HG03060 (cell line): ENCODE results near the gene COL4A1.
"Not testable (repeated sequence)": the region's sequence is repeated elsewhere in the genome, so short reads cannot be mapped to it uniquely, and the experiment has no call there.

Source experiments
- ATAC-seq: cut with Tn5 transposase; IDR thresholded peaks from one replicate; pipeline ENCODE4 v1.9.1; 2021; ENCODE audit warnings: low read depth, moderate number of reproducible peaks; ENCODE audit not compliant: unreplicated experiment

Gene COL4A1

DNA sequence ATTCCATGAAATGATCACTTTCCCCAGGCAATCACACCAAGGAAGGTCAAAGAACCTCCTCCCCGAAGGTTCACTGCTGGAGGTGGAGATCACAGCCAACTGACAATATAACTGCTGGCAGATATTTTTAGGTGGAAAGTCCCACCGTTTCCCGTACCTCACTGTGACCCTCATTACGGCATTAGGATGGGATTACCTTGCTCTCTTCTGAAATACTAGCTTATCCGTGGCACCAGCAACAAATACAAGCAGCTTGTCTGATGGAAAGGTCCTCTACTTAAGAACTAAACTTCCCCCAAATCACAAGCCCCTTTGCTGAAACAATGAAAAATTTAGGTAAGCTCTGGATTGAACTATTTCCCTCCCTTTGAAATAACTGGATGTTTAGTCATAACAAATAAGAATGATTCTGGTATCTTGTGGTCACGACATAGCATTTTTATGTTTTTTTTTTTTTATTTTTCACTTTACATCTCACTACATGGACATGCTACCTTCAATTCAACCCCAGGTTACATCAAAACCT lies 178.9 kb downstream of the COL4A1 start:
- no peak for ATAC-seq

DNA sequence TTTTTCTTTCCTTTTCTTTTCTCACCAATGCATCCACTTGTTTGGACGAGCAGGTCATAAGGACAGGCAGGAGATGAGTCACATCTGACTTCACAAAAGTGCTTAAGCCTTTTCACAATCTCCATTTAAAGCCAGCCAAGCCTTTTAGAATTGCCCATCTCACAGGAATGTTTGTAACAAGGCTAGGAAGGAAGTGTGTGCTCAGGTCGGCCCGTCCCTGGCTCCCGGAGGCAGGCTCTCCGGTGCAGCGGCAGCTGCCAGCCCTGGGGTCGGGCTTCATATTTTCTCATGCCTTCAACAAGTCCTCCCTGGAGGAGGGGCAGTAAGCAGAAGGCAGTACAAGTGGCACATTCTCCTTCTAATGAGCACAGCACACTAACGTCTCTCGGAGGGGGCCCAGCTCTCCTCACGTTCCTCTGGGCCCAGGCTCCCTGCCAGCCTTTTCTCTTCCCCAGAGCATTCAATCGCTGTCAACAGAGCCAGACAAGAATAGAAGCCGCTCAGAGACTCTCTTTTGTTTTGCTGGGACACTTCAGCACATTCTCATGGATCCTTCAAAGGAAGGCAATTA lies 180.5 kb downstream of the COL4A1 start:
- ATAC-seq: no peak

DNA sequence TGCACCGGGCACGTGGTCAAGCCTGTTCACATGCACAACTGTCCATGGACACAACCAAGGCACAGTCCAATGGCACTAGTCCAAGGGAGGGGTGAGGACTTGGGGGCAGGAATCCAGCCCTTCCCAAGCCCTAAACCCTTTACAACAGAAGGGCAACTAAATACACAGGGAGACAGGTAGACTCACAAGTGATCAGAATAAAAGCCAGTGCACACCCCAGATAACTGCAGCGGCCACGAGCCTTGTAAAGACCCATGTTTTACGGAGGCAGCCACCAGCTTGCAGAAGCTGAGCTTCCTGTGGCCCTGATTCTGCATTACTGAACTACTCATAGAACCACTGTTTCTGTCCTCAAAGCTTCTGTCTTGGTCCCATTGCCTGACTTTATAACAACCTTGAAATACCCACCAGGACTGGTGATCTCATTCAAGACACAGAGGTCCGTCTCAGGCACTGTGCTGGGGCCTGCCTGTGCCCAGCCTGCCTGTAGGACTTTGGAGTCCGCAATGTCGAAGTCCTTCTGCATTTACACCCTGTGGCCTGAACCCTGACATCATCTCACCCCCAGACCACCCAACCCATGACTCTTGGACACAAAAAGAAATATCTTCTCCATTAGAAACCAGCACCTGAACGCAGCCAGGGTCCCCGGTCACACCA lies 181.2 kb downstream of the COL4A1 start:
- ATAC-seq: no peak

DNA sequence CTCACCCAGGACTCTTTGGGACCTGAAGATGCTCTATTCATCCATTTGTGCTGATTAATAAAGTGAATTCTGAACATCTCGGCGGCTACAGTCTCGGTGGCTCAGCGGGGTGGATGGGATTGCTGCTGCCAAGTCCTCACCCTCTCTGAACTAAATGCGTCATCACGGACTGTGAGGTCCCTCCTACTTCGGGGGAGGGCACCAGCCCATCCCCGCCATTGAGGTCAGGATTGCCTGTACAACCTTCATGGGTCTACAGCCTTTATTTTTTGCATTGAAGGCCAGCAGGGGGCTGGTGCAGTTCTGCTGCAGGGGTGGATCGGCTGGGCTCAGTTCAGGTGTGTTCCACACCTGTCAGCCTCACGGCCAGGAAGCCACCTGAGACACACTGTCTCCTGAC lies 181.8 kb downstream of the COL4A1 start:
- no peak for ATAC-seq

DNA sequence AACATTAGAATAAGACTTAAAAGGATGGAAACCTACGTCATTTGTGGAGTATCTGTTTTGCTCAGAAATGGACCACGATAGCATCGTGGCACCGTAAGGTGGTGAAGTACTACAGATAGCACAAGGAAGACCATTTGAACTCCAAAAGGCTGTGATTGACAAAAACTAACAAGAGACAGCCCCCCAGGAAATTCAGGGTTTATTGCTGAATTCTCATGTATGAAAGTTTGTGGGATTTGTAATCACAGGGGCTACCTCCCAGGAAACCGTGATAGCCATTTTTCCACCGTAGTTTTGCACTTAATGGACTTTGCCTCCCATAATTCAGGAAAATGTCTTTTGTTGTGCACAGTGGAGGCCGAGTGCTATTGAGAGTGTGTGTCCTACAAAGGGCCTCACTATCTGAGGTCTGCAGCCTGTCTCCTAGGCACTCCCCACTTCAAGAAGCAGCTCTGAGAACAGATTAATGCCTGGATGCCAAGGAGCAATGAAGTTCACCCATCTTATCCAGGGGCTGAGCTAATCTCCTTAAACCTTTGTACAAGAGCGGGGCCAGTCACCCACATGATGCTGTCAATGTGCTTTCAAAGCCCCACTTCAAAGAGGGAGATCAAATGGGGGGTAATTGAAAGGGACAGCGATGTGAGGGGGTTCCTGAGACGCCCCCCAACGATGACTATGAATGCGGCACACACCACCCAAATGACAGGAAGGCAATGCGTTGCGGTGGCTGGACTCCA lies 182.6 kb downstream of the COL4A1 start:
- no peak for ATAC-seq

DNA sequence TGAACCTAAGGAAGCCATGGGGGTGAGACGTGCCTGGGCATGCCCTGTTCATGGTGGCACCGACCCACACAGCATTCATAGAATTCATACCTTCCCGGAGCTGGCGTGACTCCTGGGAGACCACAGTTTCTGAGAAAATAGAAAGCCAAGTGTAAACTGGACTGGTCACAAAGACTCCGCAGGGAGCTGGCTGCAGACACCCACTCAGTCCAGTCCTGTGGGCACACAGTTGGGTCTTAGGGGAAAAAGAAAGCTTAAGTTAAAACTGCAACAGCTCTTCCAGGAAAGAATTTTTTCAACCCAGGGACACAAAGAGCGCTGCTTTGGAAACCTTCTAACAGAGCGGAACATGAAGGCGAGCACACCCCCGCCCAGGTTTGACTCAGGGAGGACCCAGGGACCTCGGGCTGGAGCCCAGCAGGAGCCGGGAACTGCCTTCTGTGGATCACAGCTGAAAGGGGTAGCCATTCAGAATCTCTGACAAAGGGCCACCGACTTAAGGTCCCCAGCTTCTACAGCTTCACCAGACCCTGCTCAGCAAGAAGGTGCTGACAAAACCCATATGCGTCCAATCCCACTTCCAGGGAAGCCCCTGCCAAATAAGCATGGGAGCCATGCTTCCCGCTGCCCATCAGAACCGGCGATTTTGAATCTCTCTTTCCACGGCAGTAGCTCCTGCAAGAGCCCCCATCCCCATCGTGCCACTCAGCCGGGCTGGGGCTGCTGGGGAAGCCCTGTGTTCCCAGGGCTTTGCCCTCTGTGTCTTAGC lies 183.7 kb downstream of the COL4A1 start:
- no peak for ATAC-seq

DNA sequence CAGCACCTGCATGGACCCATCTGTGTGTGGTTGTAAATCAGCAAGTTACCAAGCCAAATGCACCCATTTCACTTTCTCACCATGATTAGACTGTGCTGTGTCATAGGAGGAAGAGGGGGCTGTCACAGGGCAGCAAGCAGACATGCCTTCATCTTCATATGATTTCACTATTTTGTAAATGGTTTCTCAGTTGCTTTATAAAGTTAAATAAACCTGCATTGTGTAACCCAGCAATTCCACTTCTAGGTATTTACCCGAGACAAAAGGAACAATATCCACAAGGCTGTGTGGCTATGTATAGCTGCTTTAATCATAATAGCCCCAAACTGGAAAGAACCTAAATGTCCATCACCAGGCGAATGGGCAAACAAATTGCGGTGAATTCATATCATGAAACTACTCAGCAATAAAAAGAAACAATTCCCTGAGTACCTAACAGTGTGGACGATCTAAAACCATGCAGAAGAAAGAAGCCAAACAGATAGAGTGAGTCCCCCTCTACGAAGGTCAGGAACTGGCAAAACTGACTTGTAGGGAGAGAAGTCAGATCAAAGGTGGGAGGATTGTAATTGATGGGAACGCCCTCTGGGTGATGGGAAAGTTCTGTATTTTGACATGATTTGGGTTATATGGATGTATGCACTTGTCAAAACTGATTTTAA lies 185.4 kb downstream of the COL4A1 start:
- ATAC-seq: no peak

DNA sequence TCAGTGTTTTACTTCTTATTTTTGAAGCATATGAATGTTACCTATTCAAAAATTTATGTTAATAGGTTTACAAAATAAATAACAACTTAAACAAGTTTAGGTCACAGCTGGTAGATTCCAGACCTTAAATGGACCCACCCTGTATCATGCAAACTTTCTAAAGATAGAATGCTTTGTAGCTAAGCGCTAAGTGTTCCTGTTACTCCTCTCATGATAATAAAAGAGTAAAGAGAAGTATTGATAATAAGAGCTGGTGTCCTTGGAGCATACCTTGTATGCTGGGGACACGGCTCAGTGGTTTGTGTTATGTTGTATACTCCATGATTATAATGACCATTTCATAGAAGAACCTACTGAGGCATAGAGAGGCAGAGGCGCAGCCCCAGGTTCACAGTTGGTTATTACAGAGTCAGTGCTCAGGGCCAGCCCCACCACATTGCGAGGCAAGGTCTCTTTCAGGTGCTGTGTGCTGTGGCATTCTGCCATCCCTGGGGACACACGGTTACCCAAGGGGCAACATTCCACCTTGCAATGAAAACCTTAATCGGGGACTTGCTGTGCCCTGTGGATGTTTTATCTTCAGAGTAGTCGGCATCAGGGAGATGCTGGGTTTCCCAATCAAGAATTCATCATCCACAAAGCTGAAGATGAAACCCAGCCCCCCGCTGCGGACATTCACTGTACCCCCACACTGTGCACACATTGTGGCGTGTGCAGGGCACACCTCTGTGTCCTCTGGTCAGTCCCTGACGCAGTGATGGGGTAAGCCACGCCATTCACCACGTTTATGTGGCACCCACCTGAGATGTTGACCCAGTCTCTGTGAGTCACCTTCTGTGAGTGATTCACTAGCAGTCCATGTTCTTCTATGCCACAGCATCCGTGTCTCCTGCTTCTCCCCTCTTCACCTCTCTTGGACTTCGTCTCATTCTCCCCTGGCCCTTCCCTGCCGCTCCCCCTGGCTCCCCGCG lies 186.7 kb downstream of the COL4A1 start:
- no peak for ATAC-seq

GRCh38 chr13:110118106-110118505 lies 188.9 kb downstream of the COL4A1 start:
- ATAC-seq: no peak

DNA sequence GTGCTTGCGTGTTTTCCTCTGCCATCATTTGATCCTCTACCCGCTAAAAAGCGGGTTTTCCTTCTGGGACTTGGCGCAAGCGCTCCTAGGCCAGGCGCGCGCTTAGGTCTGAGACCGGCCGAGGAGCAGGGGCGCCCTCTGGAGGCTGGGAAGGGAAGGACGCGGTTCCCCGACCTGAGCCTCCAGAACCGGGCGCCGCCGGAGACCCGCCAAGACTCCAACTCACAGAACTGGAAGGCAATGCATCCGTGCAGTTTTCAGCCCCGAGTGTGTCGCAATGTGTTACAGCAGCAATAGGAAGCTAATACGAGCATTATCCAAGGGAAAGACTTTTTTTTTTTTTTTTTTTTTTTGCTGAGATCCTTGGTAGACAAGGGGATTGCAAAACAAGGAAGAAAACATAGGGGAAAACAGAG lies 190.9 kb downstream of the COL4A1 start:
- no peak for ATAC-seq

- no peak for ATAC-seq
Measured at GRCh38 chr13:110115591-110115990, 191.4 kb downstream of the COL4A1 start.

DNA sequence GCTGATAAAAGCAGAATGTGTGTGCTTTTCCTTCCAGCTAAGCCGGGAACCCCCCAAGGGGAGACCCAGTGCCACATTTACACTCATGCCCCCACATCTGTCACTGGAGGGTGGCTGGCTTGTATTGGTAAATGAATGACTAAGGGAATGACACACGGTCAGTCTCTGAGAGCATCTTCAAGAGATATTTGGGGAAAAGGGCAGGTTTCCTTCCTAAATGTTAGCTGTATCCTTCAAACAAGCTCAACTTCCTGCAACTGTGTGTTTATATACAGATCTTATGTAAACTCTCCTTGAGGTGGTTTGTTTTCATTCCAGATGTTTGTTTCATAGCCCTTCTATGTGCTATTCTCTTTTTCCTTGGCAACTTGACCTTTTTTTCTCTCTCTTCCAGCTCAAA lies 192.6 kb downstream of the COL4A1 start:
- no peak for ATAC-seq

DNA sequence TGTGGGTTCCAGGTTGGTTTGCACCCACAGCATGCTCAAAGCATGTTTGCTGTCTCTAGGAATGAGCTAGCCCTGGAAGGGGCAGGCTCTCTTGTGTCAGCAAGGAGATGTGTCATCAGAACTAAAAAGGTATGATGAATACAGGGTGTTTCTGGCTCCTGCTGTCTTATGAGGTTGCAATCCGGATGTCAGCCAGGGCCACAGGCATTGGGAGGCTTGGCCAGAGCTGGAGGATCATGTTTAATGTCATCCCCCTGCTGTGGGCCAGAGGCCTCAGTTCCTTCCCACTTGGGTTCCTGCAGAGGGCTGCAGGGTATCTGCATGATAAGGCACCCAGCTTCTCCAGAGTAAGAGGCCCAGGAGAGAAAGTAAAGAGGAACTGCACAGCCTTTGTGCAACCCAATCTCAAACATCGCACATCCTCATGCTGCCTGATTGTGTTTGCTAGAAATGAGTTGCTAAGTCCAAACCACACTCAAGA lies 193.6 kb downstream of the COL4A1 start:
- no peak for ATAC-seq

- ATAC-seq: not testable (repeated sequence)
Measured at GRCh38 chr13:110112379-110112778, 194.6 kb downstream of the COL4A1 start.

DNA sequence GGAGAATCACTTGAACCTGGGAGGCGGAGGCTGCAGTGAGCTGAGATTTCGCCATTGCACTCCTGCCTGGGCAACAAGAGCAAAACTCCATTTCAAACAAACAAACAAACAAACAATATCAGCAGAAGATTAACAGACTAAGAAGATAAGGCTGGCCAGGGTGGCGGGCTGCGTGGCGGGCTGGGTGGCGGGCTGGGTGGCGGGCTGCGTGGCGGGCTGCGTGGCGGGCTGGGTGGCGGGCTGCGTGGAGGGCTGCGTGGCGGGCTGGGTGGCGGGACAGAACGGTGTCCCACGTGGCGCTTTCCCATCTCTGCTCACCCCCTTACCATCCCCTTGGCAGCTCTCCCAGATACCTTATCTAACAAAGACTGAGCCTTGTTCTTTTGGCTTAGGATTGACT lies 196.2 kb downstream of the COL4A1 start:
- ATAC-seq: no peak

DNA sequence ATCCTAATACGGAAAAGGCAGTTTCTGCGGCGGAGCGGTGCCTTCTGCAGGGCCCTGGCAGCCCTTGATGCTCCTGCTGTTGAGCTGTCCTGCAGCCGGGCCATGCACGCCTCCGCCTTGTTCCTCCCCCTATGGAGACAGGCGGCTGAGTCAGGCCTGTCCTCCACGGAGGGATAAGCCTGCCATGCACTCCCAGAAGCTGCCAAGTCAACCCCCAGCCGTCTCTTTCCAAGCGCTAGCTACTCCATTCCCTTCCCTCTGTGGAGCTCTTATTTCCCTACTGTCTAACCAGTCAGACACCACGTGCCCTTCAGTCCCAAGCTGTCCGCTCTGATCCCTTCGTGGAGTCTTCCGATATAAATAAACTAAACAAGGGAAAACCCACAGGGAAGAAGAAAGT lies 197.0 kb downstream of the COL4A1 start:
- ATAC-seq: no peak

DNA sequence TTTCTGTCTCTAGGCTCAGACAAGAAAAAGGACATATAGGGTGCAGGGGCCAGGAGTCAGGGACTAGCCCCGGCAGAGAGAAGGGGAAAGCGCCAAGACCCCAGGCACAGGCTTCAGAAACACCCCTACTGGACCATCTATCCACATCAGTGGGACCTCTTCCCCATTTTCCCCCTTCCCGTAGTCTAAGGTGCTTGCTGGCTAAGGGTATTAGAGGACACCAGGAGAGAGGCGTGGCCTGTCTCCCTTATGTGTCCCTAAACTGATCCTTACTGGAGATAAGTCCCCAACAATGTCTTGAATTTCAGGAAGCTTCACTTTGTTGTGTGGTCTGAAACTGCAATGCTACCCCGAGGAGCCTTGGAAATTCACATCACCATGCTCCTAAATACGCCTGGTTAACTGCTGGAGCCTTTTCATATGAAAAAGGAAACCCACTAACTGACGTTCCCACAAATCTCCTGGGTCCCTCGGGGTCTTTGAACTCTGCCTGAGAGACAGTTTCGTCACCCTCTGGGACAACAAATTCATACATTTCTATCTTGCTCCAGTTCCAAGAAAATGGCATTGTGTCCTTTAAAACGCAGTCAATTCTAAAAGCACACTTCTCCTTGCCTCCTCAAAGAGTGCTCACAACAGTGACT lies 197.7 kb downstream of the COL4A1 start:
- ATAC-seq: no peak

DNA sequence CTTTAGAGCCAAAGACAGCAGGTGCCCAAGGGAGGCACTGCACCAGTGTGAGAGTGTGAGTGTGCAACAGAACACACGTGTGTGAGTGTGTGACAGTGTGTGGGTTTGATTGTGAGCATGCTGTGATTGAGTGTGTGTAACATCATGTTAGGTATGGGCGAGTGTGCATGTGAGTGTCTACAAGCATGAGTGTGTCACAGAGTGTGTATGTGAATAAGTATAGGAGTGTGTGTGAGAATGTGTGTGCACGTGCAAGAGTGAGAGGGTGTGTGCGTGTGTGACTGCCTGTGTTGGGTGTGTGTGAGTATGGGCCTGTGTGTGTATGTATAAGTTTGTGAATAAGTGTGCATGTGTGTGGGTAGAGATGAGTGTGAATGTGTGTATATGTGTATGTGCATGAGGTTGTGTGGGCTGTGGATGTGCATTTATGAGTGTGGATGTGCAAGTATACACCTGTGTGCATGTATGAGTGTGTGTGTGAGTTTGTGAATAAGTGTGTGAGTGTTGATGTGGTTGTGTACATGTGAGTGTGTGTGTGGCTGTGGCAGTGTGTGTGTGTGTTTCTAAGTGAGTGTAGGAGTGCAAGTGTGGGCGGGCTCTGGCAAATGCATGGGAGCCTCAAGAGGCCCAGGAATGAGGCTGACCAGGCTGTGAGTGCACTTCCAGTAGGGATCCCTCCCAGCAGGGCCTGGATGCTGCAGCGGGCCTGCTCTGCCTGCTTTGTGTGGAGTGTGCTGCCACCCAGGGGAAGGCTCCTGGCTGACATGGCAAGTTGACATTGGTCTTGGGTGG lies 198.4 kb downstream of the COL4A1 start:
- no peak for ATAC-seq
